Neural crest cell (in vitro differentiated cells): ENCODE results near the gene MBD4. TPM values are rescaled to one million over a fixed set of nuclear protein-coding genes. Genes with fewer than 3 reads are reported as not detected.

Experiments
- DNase-seq: peaks from one replicate; pipeline ENCODE4 v3.0.0; 2021; ENCODE audit warnings: low read depth, mixed read lengths, low spot score
- H3K27ac Mint-ChIP-seq: one replicate; pipeline ENCODE4 v1.8.0; 2021; ENCODE audit warnings: mild to moderate bottlenecking, mixed read lengths; ENCODE audit not compliant: unreplicated experiment
- H3K27me3 Mint-ChIP-seq: 2 replicates; pipeline ENCODE4 v1.8.0; 2021; ENCODE audit warnings: low read depth, mild to moderate bottlenecking, mixed read lengths
- H3K36me3 Mint-ChIP-seq: 2 replicates; pipeline ENCODE4 v1.8.0; 2021; ENCODE audit warnings: low read depth, mild to moderate bottlenecking, mixed read lengths
- H3K4me1 Mint-ChIP-seq: 2 replicates; pipeline ENCODE4 v1.8.0; 2021; ENCODE audit warnings: mixed read lengths
- H3K4me3 Mint-ChIP-seq: one replicate; pipeline ENCODE4 v1.8.0; 2021; ENCODE audit warnings: mild to moderate bottlenecking, mixed read lengths
- H3K9me3 Mint-ChIP-seq: 2 replicates; pipeline ENCODE4 v1.8.0; 2021; ENCODE audit warnings: mixed read lengths
- total RNA-seq: library from RNA; stranded (reverse); gene quantifications from 2 replicates; pipeline ENCODE4 v1.2.1, GENCODE V29; 2021
- TF ChIP-seq, protein P1 (sequence below): fragments of 200-600 bp; sonication (generic); conservative IDR thresholded peaks from 2 replicates; pipeline ENCODE4 v1.5.0; 2021; ENCODE audit warnings: antibody characterized with exemption, mild to moderate bottlenecking

MBD4 gene
- total RNA-seq, 1 donor from 2014 or later: 37.8 TPM

DNA sequence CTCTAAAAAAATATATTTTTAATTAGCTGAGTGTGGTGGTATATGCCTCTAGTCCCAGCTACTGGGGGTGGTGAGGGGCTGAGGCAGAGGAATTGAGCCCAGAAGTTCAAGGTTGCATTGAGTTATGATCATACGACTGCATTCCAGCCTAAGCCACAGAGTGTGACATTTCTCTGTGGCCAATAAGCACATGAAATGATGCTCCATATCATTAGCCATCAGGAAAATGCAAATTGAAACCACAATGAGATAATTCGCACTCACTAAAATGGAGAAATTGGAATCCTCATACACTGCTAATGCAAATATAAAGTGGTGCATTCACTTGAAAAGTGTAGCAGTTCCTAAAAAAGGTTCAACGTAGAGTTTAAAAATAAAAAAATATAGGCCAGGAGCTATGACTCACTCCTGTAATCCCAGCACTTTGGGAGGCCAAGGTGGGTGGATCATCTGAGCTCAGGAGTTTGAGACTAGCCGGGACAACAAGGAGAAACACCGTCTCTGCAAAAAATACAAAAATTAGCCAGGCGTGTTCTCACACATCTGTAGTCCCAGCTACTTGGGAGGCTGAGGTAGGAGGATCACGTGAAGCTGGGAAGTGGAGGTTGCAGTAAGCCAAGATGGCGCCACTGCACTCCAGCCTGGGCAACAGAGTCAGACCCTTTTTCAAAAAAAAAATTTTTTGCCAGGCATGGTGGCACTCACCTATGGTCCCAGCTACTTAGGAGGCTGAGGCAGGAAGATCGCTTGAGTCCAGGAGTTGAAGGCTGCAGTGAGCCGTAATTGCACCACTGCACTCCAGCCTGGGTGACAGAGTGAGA is 35.4 kb upstream of the MBD4 start:
- DNase-seq: no peak
- no peaks in the 10 kb centered on the region for H3K4me1 Mint-ChIP-seq
- no peak overlapping the region for H3K4me3 Mint-ChIP-seq
- peaks cover 13% of the 10 kb centered on the region for H3K36me3 Mint-ChIP-seq
- no peaks in the 10 kb centered on the region for H3K9me3 Mint-ChIP-seq
- TF ChIP-seq, protein P1, sequence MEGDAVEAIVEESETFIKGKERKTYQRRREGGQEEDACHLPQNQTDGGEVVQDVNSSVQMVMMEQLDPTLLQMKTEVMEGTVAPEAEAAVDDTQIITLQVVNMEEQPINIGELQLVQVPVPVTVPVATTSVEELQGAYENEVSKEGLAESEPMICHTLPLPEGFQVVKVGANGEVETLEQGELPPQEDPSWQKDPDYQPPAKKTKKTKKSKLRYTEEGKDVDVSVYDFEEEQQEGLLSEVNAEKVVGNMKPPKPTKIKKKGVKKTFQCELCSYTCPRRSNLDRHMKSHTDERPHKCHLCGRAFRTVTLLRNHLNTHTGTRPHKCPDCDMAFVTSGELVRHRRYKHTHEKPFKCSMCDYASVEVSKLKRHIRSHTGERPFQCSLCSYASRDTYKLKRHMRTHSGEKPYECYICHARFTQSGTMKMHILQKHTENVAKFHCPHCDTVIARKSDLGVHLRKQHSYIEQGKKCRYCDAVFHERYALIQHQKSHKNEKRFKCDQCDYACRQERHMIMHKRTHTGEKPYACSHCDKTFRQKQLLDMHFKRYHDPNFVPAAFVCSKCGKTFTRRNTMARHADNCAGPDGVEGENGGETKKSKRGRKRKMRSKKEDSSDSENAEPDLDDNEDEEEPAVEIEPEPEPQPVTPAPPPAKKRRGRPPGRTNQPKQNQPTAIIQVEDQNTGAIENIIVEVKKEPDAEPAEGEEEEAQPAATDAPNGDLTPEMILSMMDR: no peak
- H3K27ac Mint-ChIP-seq: no peak overlapping the region
- H3K27me3 Mint-ChIP-seq: no peaks in the 10 kb centered on the region

DNA sequence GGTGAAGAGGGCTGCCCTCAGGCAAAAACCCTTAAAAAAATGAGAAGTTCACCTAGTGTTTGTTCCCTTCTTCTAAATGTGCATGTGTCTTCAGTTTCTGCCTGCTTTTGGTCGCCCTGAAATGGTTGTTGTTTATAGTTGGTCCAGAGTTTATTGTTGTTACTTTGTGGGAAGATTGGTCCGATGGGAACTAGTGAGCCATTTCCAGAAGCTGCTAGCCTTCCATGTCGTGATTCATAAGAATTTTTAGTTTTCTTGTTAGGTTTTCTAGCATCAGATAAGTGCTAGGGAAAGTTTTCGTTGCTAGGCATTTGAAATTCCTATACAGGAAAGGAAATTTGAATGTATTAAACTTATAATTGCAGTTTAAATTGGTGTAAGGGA is 34.0 kb upstream of the MBD4 start:
- no peak overlapping the region for H3K27ac Mint-ChIP-seq
- H3K4me1 Mint-ChIP-seq: no peaks in the 10 kb centered on the region
- H3K27me3 Mint-ChIP-seq: no peaks in the 10 kb centered on the region
- H3K4me3 Mint-ChIP-seq: no peak overlapping the region
- no peak for DNase-seq
- H3K36me3 Mint-ChIP-seq: peaks cover 16% of the 10 kb centered on the region
- TF ChIP-seq, protein P1: no peak
- no peaks in the 10 kb centered on the region for H3K9me3 Mint-ChIP-seq

DNA sequence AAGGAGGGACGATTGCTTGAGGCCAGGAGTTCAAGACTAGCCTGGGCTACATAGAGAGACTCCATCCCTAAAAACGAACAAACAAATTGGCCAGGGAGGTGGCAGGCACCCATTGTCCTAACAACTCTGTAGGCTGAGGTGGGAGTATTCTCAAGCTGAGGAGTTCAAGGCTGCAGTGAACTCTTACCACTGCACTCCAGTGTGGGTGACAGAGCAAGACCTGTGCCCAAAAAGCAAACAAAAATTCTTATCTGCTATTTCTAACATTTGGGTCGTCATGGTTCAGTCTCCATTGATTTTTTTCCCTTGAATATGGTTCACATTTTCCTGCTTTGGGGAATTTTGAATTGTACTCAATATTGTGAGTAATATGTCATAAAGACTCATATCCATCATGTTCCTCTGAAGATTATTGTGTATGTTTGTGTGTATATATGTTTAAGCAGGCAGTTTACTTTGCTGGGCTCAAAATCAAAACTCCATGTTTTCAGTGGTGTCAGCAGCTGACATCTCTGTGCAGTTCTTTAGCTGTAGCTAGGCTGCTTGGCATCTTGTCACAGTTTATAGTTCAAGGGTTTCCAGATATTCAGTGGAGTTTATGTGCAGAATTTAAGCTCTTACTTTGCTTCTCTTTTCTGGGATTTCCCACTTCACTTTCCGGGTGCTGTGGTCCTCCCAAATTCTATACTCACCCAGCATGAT is 33.5 kb upstream of the MBD4 start:
- Mint-ChIP-seq H3K36me3 (peaks cover 16% of the 10 kb centered on the region), H3K4me1 (no peaks in the 10 kb centered on the region), H3K4me3 (no peak overlapping the region), H3K9me3 (no peaks in the 10 kb centered on the region), H3K27me3 (no peaks in the 10 kb centered on the region), H3K27ac (no peak overlapping the region)
- DNase-seq: no peak
- TF ChIP-seq, protein P1: no peak

DNA sequence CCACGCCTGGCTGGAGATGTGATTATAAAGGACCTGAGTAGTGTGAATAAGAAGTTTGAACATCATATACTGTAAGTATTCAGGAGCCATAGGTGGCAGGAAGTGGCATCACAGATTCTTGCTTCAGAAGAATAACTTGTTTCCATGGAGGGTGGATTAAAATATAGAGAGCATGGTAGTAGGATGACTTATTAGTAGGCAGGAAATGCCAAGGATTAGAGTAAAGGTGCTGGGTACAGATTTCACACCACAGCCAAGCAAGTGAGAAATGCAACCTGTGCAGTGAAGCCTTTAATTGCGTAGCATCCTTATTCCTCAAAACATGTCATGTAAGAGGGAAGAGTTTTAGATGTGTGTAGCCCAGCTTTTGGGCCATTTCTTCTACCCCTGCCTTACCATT is 31.1 kb upstream of the MBD4 start:
- Mint-ChIP-seq H3K36me3 (peaks cover 8% of the 10 kb centered on the region), H3K4me3 (no peak overlapping the region), H3K4me1 (no peaks in the 10 kb centered on the region), H3K27ac (no peak overlapping the region), H3K27me3 (no peaks in the 10 kb centered on the region), H3K9me3 (no peaks in the 10 kb centered on the region)
- no peak for DNase-seq
- TF ChIP-seq, protein P1: no peak

DNA sequence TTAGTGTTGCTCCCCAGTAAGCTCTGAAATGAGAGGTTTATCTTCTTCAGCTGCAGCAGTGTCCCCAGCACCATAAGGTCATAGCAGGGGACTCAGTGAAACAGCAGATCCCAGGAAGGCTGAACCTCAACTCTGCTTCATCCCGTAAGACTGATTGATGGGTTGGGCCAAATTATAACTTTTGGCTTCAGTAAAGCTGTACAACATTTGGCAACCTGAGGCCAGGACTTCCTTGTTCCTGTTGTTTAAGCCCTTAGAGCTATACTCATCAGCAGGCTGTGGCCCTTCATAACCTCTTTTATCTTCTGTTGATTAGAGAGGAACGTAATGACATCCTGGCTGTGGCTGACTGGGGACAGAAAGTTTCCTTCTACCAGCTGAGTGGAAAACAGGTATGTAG is 29.3 kb upstream of the MBD4 start:
- DNase-seq: no peak

More for the DNA sequence above, 29.3 kb upstream of the MBD4 start:
- Mint-ChIP-seq H3K4me3 (no peak overlapping the region), H3K9me3 (no peaks in the 10 kb centered on the region), H3K27ac (no peak overlapping the region), H3K27me3 (no peaks in the 10 kb centered on the region), H3K36me3 (peaks cover 8% of the 10 kb centered on the region), H3K4me1 (peaks cover 2% of the 10 kb centered on the region)
- TF ChIP-seq, protein P1: no peak
